AG09309 (cell line): Measurements from ENCODE around the gene MRPS18A.
"Not testable (repeated sequence)": the region's sequence is repeated elsewhere in the genome, so short reads cannot be mapped to it uniquely, and the experiment has no call there.

Source experiments
- DNase-seq: peaks from one replicate; pipeline ENCODE4 v3.0.0-alpha.2; 2010; ENCODE audit warnings: low read depth
- H3K4me3 ChIP-seq: 2 replicates; pipeline ENCODE4 v1.5.1; 2011; ENCODE audit warnings: mild to moderate bottlenecking, low read depth, low read length, moderate library complexity; ENCODE audit not compliant: control insufficient read depth
- TF ChIP-seq, protein P1 (sequence below): IDR thresholded peaks from 2 replicates; pipeline ENCODE4 v1.5.1; 2011; ENCODE audit warnings: mild to moderate bottlenecking, low read depth, low read length, inconsistent platforms; ENCODE audit not compliant: insufficient read depth, control insufficient read depth; ENCODE audit errors: missing control alignments

The MRPS18A gene

DNA sequence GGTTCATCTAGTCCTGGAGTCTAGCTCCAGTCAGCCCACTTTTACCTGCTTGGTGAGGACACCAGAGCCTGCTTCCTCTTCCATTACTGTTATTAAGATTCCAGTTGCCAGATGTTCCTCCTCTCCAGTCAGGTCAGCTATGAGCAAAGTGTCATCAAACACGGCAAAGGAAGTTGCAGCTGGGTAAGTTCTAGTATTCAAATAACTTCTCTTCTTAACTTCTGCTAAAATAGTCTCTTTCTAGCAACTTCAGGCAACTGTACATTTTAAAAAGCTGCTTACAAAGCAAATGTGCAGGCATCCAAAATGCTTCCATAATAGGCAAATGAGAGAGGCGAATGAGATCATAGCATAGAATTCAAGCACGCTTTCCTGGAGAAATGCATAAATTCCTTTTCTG lies 18.4 kb upstream of the MRPS18A start:
- TF ChIP-seq, protein P1, sequence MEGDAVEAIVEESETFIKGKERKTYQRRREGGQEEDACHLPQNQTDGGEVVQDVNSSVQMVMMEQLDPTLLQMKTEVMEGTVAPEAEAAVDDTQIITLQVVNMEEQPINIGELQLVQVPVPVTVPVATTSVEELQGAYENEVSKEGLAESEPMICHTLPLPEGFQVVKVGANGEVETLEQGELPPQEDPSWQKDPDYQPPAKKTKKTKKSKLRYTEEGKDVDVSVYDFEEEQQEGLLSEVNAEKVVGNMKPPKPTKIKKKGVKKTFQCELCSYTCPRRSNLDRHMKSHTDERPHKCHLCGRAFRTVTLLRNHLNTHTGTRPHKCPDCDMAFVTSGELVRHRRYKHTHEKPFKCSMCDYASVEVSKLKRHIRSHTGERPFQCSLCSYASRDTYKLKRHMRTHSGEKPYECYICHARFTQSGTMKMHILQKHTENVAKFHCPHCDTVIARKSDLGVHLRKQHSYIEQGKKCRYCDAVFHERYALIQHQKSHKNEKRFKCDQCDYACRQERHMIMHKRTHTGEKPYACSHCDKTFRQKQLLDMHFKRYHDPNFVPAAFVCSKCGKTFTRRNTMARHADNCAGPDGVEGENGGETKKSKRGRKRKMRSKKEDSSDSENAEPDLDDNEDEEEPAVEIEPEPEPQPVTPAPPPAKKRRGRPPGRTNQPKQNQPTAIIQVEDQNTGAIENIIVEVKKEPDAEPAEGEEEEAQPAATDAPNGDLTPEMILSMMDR: no peak
- DNase-seq: no peak
- no peak overlapping the region for H3K4me3 ChIP-seq

DNA sequence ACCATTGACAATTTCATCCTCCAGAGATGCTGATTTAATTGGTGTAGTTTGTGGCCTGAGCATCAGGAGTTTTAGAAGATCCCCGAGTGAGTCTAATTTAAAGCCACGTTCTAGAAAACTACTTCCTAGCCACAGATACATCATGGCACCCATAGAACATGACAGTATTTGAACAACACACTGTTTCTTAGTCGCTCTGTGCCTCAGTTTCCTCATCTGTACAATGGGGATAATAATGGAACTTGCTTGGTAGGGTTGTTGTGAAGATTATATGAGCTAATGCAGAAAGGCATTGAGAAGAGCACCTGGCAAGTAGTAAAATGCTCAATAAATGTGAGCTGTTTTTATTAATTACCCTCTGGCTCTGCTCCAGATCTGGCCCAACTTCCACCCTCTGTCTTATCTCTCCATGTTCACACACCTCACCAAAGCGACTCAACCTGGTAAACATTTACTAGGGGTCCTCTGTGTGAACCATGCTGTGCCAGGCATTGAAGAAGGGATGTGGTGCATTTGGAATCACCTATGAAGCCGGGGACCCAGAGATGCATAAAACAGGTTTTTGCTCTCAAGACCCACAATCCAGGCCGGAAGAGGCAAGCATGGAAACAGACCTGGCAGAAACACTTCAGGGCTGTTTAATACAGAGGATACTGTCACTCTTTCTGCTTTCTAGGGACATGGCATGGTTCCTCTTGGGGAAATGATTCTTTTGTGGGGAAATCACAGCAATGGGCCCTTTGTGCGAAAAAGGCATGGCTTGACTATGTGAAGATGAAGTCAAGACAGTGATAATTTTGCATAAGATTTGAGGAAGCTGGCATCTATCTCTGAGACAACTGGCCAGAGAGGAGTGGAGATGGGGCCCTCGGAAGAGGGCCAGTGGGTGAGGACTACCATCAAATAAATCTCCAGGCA lies 16.2 kb upstream of the MRPS18A start:
- TF ChIP-seq, protein P1: no peak
- no peak overlapping the region for H3K4me3 ChIP-seq
- DNase-seq: no peak

DNA sequence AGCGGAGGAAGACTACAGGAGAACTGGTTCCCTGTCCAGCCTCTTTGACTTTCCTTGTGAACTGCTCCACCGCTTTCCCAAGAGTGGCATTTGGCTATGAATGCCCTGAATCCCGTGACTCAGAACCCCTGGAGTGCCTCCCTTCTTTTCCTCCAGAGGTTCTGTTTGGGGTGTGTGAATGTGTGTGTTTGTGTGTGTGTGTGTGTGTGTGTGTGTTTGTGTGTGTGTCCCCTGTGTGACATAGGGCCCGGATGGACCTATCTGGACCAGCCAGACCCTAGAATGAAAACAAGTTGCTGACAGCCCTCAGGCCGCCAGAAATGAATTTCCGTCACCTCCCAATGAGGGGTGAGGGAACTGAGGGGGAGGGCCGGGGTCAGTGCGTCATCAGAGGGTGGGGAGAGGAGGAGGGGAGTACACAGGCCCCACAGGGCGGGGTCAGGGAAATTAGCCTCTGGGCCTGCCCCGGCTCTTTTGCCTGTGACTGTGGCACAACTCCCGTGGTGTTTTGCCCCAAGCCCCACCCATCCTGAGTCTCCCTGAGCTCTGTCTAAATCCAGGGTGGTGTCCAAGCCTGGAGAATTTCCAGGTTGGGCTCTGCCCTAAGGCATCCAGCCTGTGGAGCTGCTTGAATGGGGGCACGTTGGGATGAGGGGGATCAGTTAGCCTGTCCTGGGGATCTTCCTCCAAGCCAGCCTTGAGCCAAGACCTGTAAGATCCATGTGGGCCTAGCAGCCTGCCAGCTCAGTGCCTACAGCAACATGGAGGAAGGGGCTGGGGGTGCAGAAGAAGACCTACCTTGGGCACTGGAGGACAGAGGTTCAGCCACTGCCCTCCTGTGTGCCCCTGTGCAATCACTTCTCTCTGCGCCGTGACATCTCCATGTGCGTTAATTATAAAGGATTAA lies 15.2 kb upstream of the MRPS18A start:
- DNase-seq: peak; percentile 76
- TF ChIP-seq, protein P1: no peak
- H3K4me3 ChIP-seq: no peak overlapping the region

DNA sequence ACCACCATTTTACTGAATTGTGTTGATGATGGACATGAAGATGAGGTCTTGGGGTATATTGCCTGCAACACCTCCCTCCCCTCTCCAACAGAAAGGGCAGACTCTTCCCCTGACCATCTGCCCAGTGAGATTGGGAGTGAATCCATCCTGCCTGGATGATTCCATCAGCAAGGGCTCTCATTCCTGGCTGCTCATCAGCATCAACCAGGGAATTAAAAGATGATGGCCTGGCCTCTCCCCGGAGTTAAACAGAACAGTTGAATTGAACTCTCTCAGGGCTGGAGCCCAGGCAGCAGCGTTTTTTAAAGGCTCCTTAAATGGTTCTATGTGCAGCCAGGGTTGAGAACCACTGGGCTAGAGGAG lies 14.6 kb upstream of the MRPS18A start:
- no peak overlapping the region for H3K4me3 ChIP-seq
- TF ChIP-seq, protein P1: no peak
- DNase-seq: no peak

DNA sequence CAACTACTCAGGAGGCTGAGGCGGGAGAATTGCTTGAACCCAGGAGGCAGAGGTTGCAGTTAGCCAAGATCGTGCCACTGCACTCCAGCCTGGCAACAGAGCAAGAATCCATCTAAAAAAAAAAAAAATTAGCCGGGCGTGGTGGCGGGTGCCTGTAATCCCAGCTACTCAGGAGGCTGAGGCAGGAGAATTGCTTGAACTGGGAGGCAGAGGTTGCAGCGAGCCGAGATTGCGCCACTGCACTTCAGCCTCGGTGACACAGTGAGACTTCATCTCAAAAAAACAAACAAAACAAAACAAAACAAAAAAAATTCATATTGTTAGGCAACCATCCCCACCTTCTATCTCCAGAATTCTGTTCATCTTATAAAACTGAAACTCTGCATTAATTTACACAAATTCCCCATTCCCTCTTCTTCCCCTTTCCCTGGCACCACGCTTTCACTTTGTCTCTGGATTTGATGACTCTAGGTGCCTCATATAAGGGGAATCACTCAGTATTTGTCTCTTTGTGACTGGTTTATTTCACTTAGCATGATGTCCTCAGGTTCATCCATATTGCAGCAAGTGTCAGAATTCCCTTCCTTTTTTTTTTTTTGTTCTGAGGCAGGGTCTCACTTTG lies 13.5 kb upstream of the MRPS18A start:
- not testable (repeated sequence) for DNase-seq, H3K4me3 ChIP-seq

DNA sequence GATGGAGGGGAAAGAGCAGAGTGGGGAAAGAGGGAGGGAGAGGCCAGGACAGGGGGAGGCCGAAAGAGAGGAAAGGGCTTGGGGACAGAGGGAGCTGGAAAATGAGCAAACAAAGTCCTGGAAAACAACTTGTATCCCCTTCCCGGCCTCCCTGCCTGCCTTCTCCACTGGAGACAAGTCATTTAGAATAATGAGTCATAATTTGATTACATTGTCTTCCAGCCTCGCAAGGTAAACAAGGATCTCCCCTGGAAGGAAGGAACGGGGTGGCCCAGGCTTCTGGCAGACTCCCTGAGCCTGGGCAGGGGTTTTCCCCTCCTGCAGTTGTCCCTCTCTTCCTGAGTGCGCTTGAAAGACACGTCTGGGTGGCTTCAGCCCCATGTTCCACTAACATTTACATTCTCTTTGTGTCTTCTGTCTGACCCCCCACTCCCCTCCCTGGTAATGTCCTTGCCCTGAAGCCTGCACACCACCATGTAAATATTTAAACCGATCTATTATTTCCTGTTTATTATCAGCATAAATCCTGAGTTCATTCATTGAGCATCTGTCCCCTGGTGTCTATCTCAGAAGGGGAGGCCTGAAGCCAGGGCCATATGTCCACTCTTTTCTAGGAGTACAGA lies 12.1 kb upstream of the MRPS18A start:
- no peak overlapping the region for H3K4me3 ChIP-seq
- DNase-seq: no peak
- TF ChIP-seq, protein P1: no peak
